ENCODE results near the gene EIF2B2.
A peak's percentile ranks its signal among the peaks of the same experiment; 100 is the strongest.
"Not testable (repeated sequence)": the region's sequence is repeated elsewhere in the genome, so short reads cannot be mapped to it uniquely, and the experiment has no call there.

The EIF2B2 gene

DNA sequence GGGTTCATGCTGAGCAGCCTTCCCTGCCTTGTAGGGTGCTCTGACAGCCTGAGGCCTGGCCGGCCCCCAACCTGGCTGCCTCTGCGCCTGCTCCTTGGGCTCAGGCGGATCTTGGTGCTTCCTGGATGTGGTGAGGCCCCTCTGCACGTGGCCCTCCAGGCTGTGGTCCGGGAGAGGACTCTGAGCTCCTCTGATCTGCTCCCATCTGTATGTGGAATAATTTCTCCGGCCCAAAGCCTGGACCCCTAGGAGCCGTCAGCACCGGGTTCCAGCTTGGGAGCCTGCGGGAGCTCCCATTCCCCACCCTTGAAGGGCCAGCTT is 21.3 kb upstream of the EIF2B2 start:
- TF ChIP-seq POLR2AphosphoS5 (IDR thresholded peaks at IDR 0.05; ENCODE audit: low read depth, low read length) (no peak), POLR2A (IDR thresholded peaks at IDR 0.05; ENCODE audit: low read depth, low read length) (no peak)
- DNase-seq (ENCODE audit: insufficient read length): no peak
- no peak for FAIRE-seq

- DNase-seq (ENCODE audit: insufficient read length) (no peak), FAIRE-seq (no peak)
- TF ChIP-seq POLR2AphosphoS5 (IDR thresholded peaks at IDR 0.05; ENCODE audit: low read depth, low read length) (no peak), TAF1 (IDR thresholded peaks at IDR 0.05; ENCODE audit: borderline replicate concordance, low read depth, low read length) (no peak), POLR2A (IDR thresholded peaks at IDR 0.05; ENCODE audit: low read depth, low read length) (no peak)
Measured at GRCh38 chr14:74981833-74982232, 20.9 kb upstream of the EIF2B2 start.

GRCh38 chr14:74982661-74983060 is 20.1 kb upstream of the EIF2B2 start:
- FAIRE-seq (no peak), DNase-seq (ENCODE audit: insufficient read length) (no peak)
- TF ChIP-seq TAF1 (IDR thresholded peaks at IDR 0.05; ENCODE audit: borderline replicate concordance, low read depth, low read length) (no peak), POLR2A (IDR thresholded peaks at IDR 0.05; ENCODE audit: low read depth, low read length) (no peak), POLR2AphosphoS5 (IDR thresholded peaks at IDR 0.05; ENCODE audit: low read depth, low read length) (no peak)

DNA sequence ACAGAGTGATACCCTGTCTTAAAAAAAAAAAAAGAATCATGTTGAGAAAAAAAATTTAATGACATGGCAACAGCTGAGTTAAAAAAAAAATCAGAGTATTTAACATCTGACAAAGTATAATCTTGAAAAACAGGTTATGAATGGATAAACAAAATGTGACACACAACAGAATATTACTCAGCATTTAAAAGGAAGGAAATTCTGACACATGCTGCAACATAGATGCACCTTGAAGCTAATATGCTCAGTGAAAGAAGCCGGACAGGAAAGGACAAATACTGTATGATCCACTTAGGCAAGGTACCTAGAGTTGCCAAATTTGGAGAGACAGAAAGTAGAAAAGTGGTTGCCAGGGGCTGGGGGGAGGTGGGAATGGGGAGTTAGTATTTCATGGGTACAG is 19.4 kb upstream of the EIF2B2 start:
- TF ChIP-seq POLR2A (IDR thresholded peaks at IDR 0.05; ENCODE audit: low read depth, low read length) (no peak), TAF1 (IDR thresholded peaks at IDR 0.05; ENCODE audit: borderline replicate concordance, low read depth, low read length) (no peak), POLR2AphosphoS5 (IDR thresholded peaks at IDR 0.05; ENCODE audit: low read depth, low read length) (no peak)
- DNase-seq (ENCODE audit: insufficient read length): no peak
- FAIRE-seq: no peak

DNA sequence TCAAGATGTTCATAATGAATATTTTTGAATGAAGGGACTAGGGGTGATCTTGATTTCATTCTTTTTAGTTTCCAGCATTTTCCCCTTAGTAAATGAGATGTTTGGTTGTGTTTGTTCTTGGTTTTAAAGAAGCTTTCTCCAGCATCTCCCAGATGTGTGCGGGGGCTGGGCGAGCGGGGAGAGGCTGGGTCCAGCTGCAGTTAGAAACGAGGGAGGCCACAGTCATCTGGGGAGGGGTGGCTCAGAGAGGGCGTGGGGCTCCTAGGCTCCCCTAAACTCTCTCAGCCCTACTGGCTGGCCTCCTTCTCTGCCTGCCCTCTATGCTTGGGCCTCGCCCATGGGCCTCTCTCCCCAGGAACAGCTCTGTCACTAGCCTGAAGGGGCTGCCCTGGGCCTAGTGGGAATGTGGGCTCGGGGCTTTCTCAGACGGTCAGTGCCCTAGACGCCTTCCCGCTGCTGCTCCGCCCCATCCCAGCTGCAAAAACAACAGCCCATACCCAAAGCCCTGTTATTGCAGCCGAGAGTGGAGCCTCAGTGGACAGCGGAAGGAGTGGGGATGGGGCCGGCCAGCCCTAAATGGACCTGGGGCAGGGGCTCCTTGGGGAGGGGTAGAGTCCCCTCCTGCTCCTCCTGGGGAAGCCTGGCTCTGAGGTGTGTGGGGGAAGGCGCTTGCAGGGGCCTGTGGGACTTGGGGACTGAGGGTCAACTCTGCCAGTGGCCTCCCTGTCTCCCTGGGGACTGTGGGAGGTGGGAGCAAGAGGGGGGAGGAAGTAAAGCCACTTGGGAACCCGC is 18.3 kb upstream of the EIF2B2 start:
- TF ChIP-seq POLR2AphosphoS5 (IDR thresholded peaks at IDR 0.05; ENCODE audit: low read depth, low read length): no peak
- no peak for TF ChIP-seq TAF1 (IDR thresholded peaks at IDR 0.05; ENCODE audit: borderline replicate concordance, low read depth, low read length)
- TF ChIP-seq POLR2A (IDR thresholded peaks at IDR 0.05; ENCODE audit: low read depth, low read length): no peak
- no peak for FAIRE-seq
- DNase-seq (ENCODE audit: insufficient read length): no peak

DNA sequence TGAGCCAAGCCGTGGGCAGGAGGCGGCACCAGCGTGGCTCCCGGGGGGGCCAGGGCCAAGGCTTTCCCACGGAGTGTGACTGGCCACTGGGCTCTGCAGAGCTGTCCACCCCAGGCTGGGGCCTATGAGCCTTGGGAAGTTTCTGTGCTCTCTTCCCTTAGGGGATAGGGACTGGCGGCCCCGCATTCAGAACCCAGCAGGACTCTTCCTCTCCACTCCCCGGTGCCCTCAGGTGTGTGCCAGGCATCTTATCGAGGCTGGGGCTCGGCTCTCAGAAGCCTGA is 17.8 kb upstream of the EIF2B2 start:
- TF ChIP-seq POLR2A (IDR thresholded peaks at IDR 0.05; ENCODE audit: low read depth, low read length) (no peak), POLR2AphosphoS5 (IDR thresholded peaks at IDR 0.05; ENCODE audit: low read depth, low read length) (no peak), TAF1 (IDR thresholded peaks at IDR 0.05; ENCODE audit: borderline replicate concordance, low read depth, low read length) (no peak)
- FAIRE-seq (no peak), DNase-seq (ENCODE audit: insufficient read length) (no peak)

DNA sequence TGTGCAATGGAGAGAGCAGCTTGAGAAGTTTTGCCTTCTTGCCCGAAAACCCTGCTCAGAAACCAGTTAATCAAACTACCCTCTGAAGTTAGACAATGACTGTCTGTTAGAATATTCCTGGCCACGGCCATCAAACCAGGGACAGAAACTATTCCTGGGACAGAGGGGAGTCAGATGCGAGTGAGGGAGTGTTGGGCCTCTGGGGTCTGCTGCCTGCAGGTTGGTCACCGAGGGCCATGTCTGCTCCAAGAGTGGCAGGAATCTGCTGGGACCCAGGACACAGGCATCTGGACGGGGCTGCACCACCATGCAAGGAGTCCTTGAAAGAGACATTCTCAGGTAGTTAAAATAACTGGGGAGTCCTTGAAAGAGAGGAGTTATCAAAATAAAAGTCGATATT is 16.9 kb upstream of the EIF2B2 start:
- TF ChIP-seq POLR2AphosphoS5 (IDR thresholded peaks at IDR 0.05; ENCODE audit: low read depth, low read length) (no peak), POLR2A (IDR thresholded peaks at IDR 0.05; ENCODE audit: low read depth, low read length) (no peak), TAF1 (IDR thresholded peaks at IDR 0.05; ENCODE audit: borderline replicate concordance, low read depth, low read length) (no peak)
- no peak for DNase-seq (ENCODE audit: insufficient read length)
- no peak for FAIRE-seq

- no peak for FAIRE-seq
- DNase-seq (ENCODE audit: insufficient read length): no peak
- no peak for TF ChIP-seq POLR2A (IDR thresholded peaks at IDR 0.05; ENCODE audit: low read depth, low read length)
- TF ChIP-seq TAF1 (IDR thresholded peaks at IDR 0.05; ENCODE audit: borderline replicate concordance, low read depth, low read length): no peak
- no peak for TF ChIP-seq POLR2AphosphoS5 (IDR thresholded peaks at IDR 0.05; ENCODE audit: low read depth, low read length)
Measured at GRCh38 chr14:74988131-74988530, 14.6 kb upstream of the EIF2B2 start.

- no peak for DNase-seq (ENCODE audit: insufficient read length)
- peak; percentile 24 for FAIRE-seq
- TF ChIP-seq TAF1 (IDR thresholded peaks at IDR 0.05; ENCODE audit: borderline replicate concordance, low read depth, low read length) (no peak), POLR2AphosphoS5 (IDR thresholded peaks at IDR 0.05; ENCODE audit: low read depth, low read length) (no peak)
Measured at GRCh38 chr14:74988993-74989392, 13.7 kb upstream of the EIF2B2 start.

GRCh38 chr14:74994182-74994581 is 8.5 kb upstream of the EIF2B2 start:
- FAIRE-seq; DNase-seq (ENCODE audit: insufficient read length): not testable (repeated sequence)

DNA sequence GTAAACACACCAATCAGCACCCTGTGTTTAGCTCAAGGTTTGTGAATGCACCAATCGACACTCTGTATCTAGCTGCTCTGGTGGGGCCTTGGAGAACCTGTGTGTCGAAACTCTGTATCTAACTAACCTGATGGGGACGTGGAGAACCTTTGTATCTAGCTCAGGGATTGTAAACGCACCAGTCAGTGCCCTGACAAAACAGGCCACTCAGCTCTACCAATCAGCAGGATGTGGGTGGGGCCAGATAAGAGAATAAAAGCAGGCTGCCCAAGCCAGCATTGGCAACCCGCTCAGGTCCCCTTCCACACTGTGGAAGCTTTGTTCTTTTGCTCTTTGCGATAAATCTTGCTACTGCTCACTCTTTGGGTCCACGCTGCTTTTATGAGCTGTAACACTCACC is 6.9 kb upstream of the EIF2B2 start:
- not testable (repeated sequence) for DNase-seq (ENCODE audit: insufficient read length)

DNA sequence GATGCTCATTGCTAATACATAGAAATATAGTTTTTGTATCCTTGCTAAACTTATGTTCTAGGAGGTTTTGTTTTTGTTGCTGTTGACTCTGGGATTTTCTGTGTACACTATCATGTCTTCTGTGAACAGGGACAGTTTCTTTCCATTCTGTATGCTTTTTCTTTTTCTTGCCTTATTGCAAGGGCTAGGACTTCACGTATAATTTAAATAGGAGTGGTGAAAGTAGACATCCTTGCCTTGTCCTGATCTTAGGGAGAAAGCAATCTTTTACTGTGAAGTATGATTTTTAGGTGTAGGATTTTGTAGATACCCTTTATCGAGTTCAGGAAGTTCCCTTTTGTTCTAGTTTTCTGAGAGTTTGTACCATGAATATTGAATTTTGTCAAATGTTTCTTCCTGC is 1.5 kb upstream of the EIF2B2 start:
- DNase-seq (ENCODE audit: insufficient read length) (no peak), FAIRE-seq (no peak)
- TF ChIP-seq POLR2A (IDR thresholded peaks at IDR 0.05; ENCODE audit: low read depth, low read length): no peak
- TF ChIP-seq TAF1 (IDR thresholded peaks at IDR 0.05; ENCODE audit: borderline replicate concordance, low read depth, low read length): no peak
- no peak for TF ChIP-seq POLR2AphosphoS5 (IDR thresholded peaks at IDR 0.05; ENCODE audit: low read depth, low read length)

More for the DNA sequence above, 6.9 kb upstream of the EIF2B2 start:
- FAIRE-seq: not testable (repeated sequence)

DNA sequence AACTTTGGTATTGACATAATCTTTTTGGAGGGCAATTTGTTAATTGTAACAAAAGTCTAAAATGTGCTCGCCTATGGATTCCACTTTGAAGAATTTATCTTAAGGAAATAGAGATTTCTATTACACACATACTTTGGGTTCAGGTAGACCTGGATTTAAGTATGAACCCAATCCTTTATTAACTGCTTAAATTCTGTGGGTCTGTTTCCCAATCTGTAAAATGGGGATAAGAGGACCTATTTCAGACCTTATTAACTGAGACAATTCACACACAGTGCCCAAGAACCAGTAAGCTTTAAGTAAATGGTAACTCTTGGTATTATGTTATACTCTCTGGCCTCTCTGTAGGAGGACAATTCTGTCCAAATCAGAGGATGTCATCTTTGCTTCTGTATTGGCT is 822 bp upstream of the EIF2B2 start:
- no peak for DNase-seq (ENCODE audit: insufficient read length)
- no peak for TF ChIP-seq POLR2A (IDR thresholded peaks at IDR 0.05; ENCODE audit: low read depth, low read length)
- TF ChIP-seq POLR2AphosphoS5 (IDR thresholded peaks at IDR 0.05; ENCODE audit: low read depth, low read length): no peak
- no peak for FAIRE-seq

Data from GM12892 (cell line).